ENCODE results near the gene MYO3A. TPM values are rescaled to one million over a fixed set of nuclear protein-coding genes. Genes with fewer than 3 reads are reported as not detected.

MYO3A gene
- total and polyA plus RNA-seq, 2 donors (not counting 3 experiments of a cell fraction or from before 2014, with no cell fraction given): not detected

- DNase-seq (ENCODE audit: low read depth, low spot score): no peak
- no TSS peak for BruUV-seq (replicated peaks)
These were observed 32.8 kb downstream of the MYO3A start for GRCh38 chr10:25966844-25967243.

More at GRCh38 chr10:25966844-25967243, 32.8 kb downstream of the MYO3A start:
- Histone ChIP-seq H3K4me1 (ENCODE audit: control insufficient read depth, extremely low read depth, insufficient read depth, low read length) (no peaks in the 10 kb centered on the region), H3K9me3 (replicated peaks; ENCODE audit: control insufficient read depth, insufficient read depth, low read length) (no peaks in the 10 kb centered on the region), H3K9ac (replicated peaks; ENCODE audit: extremely low read depth, insufficient read depth, low read length) (no peak overlapping the region), H4K20me1 (replicated peaks; ENCODE audit: control insufficient read depth, extremely low read depth, insufficient read depth, low read length) (no peaks in the 10 kb centered on the region), H3K4me2 (ENCODE audit: insufficient read depth, low read length) (no peak overlapping the region), H3K36me3 (ENCODE audit: control insufficient read depth in 2 of 2, extremely low read depth in 1 of 2, insufficient read depth in 2 of 2, low read length in 2 of 2) (no peaks in the 10 kb centered on the region), H3K9me1 (replicated peaks; ENCODE audit: control insufficient read depth, extremely low read depth, insufficient read depth, low read length) (no peaks in the 10 kb centered on the region), H3K79me2 (ENCODE audit: control insufficient read depth, insufficient read depth, low read length) (no peaks in the 10 kb centered on the region), H2AFZ (ENCODE audit: low read depth, low read length) (no peak overlapping the region), H3K4me3 (replicated peaks in 1 of 3; ENCODE audit: insufficient read depth in 1 of 3, low read depth in 1 of 3, low read length in 3 of 3) (no peak overlapping the region), H3K27ac (ENCODE audit: insufficient read depth, low read depth, low read length) (no peak overlapping the region), H3K27me3 (ENCODE audit: control insufficient read depth in 2 of 2, insufficient read depth in 2 of 2, low read length in 2 of 2) (no peaks in the 10 kb centered on the region)
- dilution Hi-C loops (cut with MboI; ENCODE audit: extremely low pct_ligation_motif_present, low sequenced_read_pairs) (no loop called here), intact Hi-C loops (cut with micrococcal nuclease) (no loop called here)
- POLR2A ChIA-PET: no interaction called here
- TF ChIP-seq POLR2AphosphoS5 (IDR thresholded peaks at IDR 0.05; ENCODE audit: insufficient read depth, low read depth, low read length): no peak
- no peak for TF ChIP-seq FOS (IDR thresholded peaks at IDR 0.05; ENCODE audit: borderline replicate concordance, insufficient read depth, low read length)
- no peak for TF ChIP-seq JUN (IDR thresholded peaks at IDR 0.05; ENCODE audit: borderline replicate concordance, insufficient read depth, insufficient read length, low read depth)
- TF ChIP-seq GATA2 (IDR thresholded peaks at IDR 0.05; ENCODE audit: insufficient read depth, insufficient read length, low read depth, low read length): no peak
- TF ChIP-seq MAX (IDR thresholded peaks at IDR 0.05; ENCODE audit: insufficient read depth, insufficient read length): no peak
- no peak for TF ChIP-seq EZH2 (IDR thresholded peaks at IDR 0.05; ENCODE audit: borderline replicate concordance, low read depth, low read length, severe bottlenecking)
- no peak for TF ChIP-seq POLR2A (IDR thresholded peaks at IDR 0.05; ENCODE audit: low read depth, low read length)
- no peak for TF ChIP-seq CTCF (IDR thresholded peaks at IDR 0.05; ENCODE audit: extremely low read depth in 1 of 2, insufficient read depth in 1 of 2, low read depth in 1 of 2, low read length in 2 of 2)
- TF ChIP-seq MYC (IDR thresholded peaks at IDR 0.05; ENCODE audit: low read depth, low read length): no peak
- no peak for FAIRE-seq
- CTCF ChIA-PET: no interaction called here

Data from endothelial cell of umbilical vein (primary cell).